GM12865 (cell line): ENCODE results near the gene NEDD4L.

ENCODE experiments used
- DNase-seq: peaks from one replicate; pipeline ENCODE4 v3.0.0; 2010; ENCODE audit warnings: low read depth
- H3K4me3 ChIP-seq: 2 replicates; pipeline ENCODE4 v1.5.1; 2011; ENCODE audit warnings: mild to moderate bottlenecking, low read depth, low read length, control low read depth
- CTCF ChIP-seq: IDR thresholded peaks from 2 replicates; pipeline ENCODE4 v1.5.1; 2011; ENCODE audit warnings: low read length, control low read depth, low read depth, inconsistent platforms; ENCODE audit not compliant: insufficient read depth; ENCODE audit errors: missing control alignments

Gene NEDD4L

GRCh38 chr18:58091099-58091611 is 47.1 kb downstream of the NEDD4L start:
- TF ChIP-seq CTCF = no peak
- peak; percentile 73 for DNase-seq
- H3K4me3 ChIP-seq = no peak overlapping the region

DNA sequence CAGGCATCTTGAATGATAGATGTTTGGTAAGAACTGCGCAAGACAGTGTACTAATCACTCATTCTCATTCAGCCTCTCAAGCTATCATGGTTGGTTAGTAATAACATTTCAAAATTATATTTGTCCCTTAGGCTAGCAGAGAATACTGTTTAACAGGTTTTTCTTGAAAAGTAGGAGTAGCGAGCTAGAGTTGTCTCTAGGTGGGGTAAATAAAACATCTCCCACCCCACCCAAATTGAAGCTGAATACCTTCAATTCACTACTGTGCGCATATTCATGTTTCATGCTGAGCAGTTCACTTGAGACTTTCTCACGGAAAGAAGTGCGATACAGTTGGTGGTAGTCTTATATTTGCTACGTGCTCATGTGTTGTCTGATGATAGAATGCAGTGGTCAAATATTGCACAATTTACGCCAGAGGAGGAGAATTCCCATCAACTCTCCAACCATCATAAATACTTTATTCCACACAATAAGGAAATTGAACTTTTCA is 49.3 kb downstream of the NEDD4L start:
- TF ChIP-seq CTCF = no peak
- no peak overlapping the region for H3K4me3 ChIP-seq
- DNase-seq = no peak

- DNase-seq = no peak
- TF ChIP-seq CTCF = no peak
- no peak overlapping the region for H3K4me3 ChIP-seq
Measured at GRCh38 chr18:58095222-58095621, 51.2 kb downstream of the NEDD4L start.

DNA sequence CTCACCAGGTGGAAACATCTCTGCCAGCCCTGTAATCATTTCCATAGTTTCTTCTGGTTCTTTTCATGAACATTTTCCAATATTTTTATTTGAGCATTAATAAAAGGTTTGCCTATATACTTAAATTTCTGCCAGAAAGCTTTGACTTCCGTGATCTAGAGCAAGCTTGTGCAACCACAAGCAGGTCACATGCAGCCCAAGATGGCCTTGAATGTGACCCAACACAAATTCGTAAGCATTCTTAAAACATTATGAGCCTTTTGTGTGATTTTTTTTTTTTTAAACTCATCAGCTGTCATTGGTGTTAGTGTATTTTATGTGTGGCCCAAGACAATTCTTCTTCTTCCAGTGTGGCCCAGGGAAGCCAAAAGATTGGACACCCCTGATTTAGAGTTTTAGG is 51.6 kb downstream of the NEDD4L start:
- no peak for DNase-seq
- no peak for TF ChIP-seq CTCF
- H3K4me3 ChIP-seq = no peak overlapping the region

GRCh38 chr18:58096658-58097057 is 52.6 kb downstream of the NEDD4L start:
- no peak for DNase-seq
- TF ChIP-seq CTCF = no peak
- no peak overlapping the region for H3K4me3 ChIP-seq

- no peak for TF ChIP-seq CTCF
- no peak for DNase-seq
- H3K4me3 ChIP-seq = no peak overlapping the region
Measured at GRCh38 chr18:58097121-58097906, 53.3 kb downstream of the NEDD4L start.

- no peak for TF ChIP-seq CTCF
- no peak for DNase-seq
- no peak overlapping the region for H3K4me3 ChIP-seq
Measured at GRCh38 chr18:58097907-58098166, 53.8 kb downstream of the NEDD4L start.
